OCI-LY3 (cell line): Measurements from ENCODE around the gene C12orf42.

ENCODE experiments used
- H2AFZ ChIP-seq: fragments of 200-600, 300-600 bp; shearing (Covaris generic); 2 replicates; pipeline ENCODE4 v1.6.0; 2014; ENCODE audit warnings: antibody characterized with exemption, low read depth, low read length
- H3K27ac ChIP-seq: fragments of 200-600, 300-600 bp; sonication (generic); 2 replicates; pipeline ENCODE4 v1.5.1; 2014; ENCODE audit warnings: mild to moderate bottlenecking, low read length, moderate library complexity, mixed read lengths
- H3K27me3 ChIP-seq: fragments of 200-600, 300-600 bp; sonication (generic); 2 replicates; pipeline ENCODE4 v1.6.1; 2014; ENCODE audit warnings: low read depth, low read length, mixed read lengths
- H3K36me3 ChIP-seq: fragments of 200-600, 300-600 bp; sonication (generic); replicated peaks from 2 replicates; pipeline ENCODE3; 2014; ENCODE audit warnings: low read depth, low read length, mixed read lengths
- H3K4me1 ChIP-seq: fragments of 300-600, 200-600 bp; sonication (generic); 2 replicates; pipeline ENCODE4 v1.6.1; 2014; ENCODE audit warnings: low read length, mixed read lengths
- H3K4me2 ChIP-seq: fragments of 200-600, 300-600 bp; sonication (generic); 2 replicates; pipeline ENCODE4 v1.6.1; 2014; ENCODE audit warnings: low read length, mixed read lengths
- H3K4me3 ChIP-seq: fragments of 300-600, 200-600 bp; sonication (generic); 2 replicates; pipeline ENCODE4 v1.5.1; 2014; ENCODE audit warnings: antibody characterized with exemption, mild to moderate bottlenecking, low read length, moderate library complexity
- H3K79me2 ChIP-seq: fragments of 300-600, 200-600 bp; shearing (Covaris generic); 2 replicates; pipeline ENCODE4 v1.6.1; 2014; ENCODE audit warnings: mild to moderate bottlenecking, low read length, mixed read lengths
- H3K9ac ChIP-seq: fragments of 300-600, 200-600 bp; shearing (Covaris generic); 2 replicates; pipeline ENCODE4 v1.6.0; 2014; ENCODE audit warnings: mild to moderate bottlenecking, low read length, moderate library complexity
- H3K9me3 ChIP-seq: fragments of 200-600, 300-600 bp; shearing (Covaris generic); 2 replicates; pipeline ENCODE4 v1.6.1; 2014; ENCODE audit warnings: low read length, mixed read lengths; ENCODE audit not compliant: insufficient read depth
- H4K20me1 ChIP-seq: fragments of 200-600, 300-600 bp; sonication (generic); 2 replicates; pipeline ENCODE4 v1.6.1; 2016; ENCODE audit warnings: low read length, mixed read lengths; ENCODE audit not compliant: insufficient read depth
- EZH2phosphoT487 ChIP-seq: fragments of 200-600 bp; shearing (Covaris generic); IDR thresholded peaks from 2 replicates; pipeline ENCODE4 v1.6.1; 2018; ENCODE audit warnings: antibody characterized with exemption, mixed run types, low read depth
- TF ChIP-seq, protein P1 (sequence below): fragments of 200-600, 300-600 bp; sonication (generic); IDR thresholded peaks from 2 replicates; pipeline ENCODE4 v1.5.1; 2014; ENCODE audit warnings: antibody characterized with exemption, low read length, low read depth

C12orf42 gene

DNA sequence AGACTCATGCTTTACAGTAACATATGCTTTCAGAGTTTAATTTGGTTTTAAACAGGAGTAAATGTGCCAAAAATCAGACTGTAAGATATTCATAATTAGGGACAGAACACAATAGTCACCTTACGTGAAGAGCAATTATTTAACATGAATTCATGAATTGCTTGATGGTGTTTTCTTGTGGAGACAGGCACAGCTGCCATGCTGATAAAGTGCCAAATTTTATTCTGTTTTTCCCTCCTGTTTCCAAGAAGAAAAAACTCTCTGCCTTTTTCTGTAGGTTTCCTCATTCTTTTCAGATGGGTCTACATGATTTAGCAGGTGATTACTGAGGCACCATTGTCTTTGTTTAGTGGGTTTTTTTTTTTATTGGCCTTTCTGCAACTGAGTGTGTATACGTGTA is 80.1 kb downstream of the C12orf42 start:
- Histone ChIP-seq H3K4me3 (no peak overlapping the region), H3K27me3 (no peaks in the 10 kb centered on the region), H3K36me3 (peaks cover 11% of the 10 kb centered on the region), H3K9ac (no peak overlapping the region), H4K20me1 (no peaks in the 10 kb centered on the region), H3K27ac (no peak overlapping the region), H2AFZ (no peak overlapping the region), H3K4me2 (no peak overlapping the region), H3K9me3 (no peaks in the 10 kb centered on the region), H3K79me2 (no peaks in the 10 kb centered on the region), H3K4me1 (peaks cover 10% of the 10 kb centered on the region; the same call in 1 of the 2 replicates)
- TF ChIP-seq EZH2phosphoT487: no peak
- TF ChIP-seq, protein P1, sequence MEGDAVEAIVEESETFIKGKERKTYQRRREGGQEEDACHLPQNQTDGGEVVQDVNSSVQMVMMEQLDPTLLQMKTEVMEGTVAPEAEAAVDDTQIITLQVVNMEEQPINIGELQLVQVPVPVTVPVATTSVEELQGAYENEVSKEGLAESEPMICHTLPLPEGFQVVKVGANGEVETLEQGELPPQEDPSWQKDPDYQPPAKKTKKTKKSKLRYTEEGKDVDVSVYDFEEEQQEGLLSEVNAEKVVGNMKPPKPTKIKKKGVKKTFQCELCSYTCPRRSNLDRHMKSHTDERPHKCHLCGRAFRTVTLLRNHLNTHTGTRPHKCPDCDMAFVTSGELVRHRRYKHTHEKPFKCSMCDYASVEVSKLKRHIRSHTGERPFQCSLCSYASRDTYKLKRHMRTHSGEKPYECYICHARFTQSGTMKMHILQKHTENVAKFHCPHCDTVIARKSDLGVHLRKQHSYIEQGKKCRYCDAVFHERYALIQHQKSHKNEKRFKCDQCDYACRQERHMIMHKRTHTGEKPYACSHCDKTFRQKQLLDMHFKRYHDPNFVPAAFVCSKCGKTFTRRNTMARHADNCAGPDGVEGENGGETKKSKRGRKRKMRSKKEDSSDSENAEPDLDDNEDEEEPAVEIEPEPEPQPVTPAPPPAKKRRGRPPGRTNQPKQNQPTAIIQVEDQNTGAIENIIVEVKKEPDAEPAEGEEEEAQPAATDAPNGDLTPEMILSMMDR: no peak

GRCh38 chr12:103401421-103401820 is 94.3 kb downstream of the C12orf42 start:
- H3K36me3 ChIP-seq: peaks cover 30% of the 10 kb centered on the region
- H4K20me1 ChIP-seq: no peaks in the 10 kb centered on the region
- no peak overlapping the region for H3K27ac ChIP-seq
- no peak overlapping the region for H3K9ac ChIP-seq
- H3K9me3 ChIP-seq: peaks cover 4% of the 10 kb centered on the region; the same call in 1 of the 2 replicates
- H3K79me2 ChIP-seq: no peaks in the 10 kb centered on the region
- H3K27me3 ChIP-seq: no peaks in the 10 kb centered on the region
- TF ChIP-seq, protein P1: peak; percentile 30
- no peak for TF ChIP-seq EZH2phosphoT487
- peaks cover 24% of the 10 kb centered on the region for H3K4me1 ChIP-seq
- no peak overlapping the region for H3K4me3 ChIP-seq
- no peak overlapping the region for H2AFZ ChIP-seq
- no peak overlapping the region for H3K4me2 ChIP-seq

DNA sequence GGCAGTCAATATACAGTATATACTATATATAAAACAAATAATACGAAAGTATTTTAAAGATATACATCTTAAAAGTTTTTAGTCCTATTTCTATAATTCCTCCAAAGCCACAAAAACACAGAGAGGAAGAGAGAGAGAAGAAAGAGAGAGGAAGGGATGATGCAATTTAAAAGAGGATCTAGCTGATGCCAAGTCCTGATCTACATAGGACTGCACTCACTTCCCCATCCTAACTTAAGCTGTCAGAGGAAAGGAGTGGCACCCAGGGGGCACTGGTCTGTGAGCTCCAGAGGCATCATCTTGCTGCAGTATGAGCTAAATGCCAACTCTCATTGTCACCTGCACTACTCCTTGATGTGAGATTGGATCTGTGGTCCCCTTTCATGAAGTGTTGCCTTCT is 95.8 kb downstream of the C12orf42 start:
- H3K27me3 ChIP-seq: no peaks in the 10 kb centered on the region
- peaks cover 5% of the 10 kb centered on the region; the same call in 1 of the 2 replicates for H3K9me3 ChIP-seq
- H4K20me1 ChIP-seq: no peaks in the 10 kb centered on the region
- H3K4me1 ChIP-seq: peaks cover 24% of the 10 kb centered on the region
- H3K79me2 ChIP-seq: no peaks in the 10 kb centered on the region
- 0 out of 2 replicates have a peak overlapping the region, but pooled peaks have one; percentile 4 for H3K27ac ChIP-seq
- no peak overlapping the region for H3K4me2 ChIP-seq
- no peak overlapping the region for H3K4me3 ChIP-seq
- TF ChIP-seq, protein P1: no peak
- TF ChIP-seq EZH2phosphoT487: no peak
- no peak overlapping the region for H3K9ac ChIP-seq
- H2AFZ ChIP-seq: no peak overlapping the region
- peaks cover 33% of the 10 kb centered on the region for H3K36me3 ChIP-seq

DNA sequence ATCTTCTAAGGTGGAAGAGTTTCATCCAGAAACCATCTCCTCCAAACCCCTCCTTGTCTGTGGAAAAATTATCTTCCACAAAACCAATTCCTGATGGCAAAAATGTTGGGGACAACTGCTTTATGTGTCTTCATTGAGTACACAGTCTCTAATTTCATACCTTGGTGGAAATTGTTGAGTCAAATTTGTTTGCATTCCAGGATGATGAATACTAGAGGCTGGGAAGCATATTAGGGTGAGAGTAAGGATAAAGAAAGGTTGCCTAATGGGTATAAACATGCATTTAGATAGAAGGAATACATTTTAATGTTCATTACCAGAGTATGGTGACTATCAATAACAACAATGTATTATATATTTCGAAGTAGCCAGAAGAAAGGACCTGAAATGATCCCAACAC is 98.2 kb downstream of the C12orf42 start:
- Histone ChIP-seq H3K79me2 (no peaks in the 10 kb centered on the region), H4K20me1 (no peaks in the 10 kb centered on the region), H3K4me3 (no peak overlapping the region), H2AFZ (no peak overlapping the region), H3K9me3 (peaks cover 5% of the 10 kb centered on the region; the same call in 1 of the 2 replicates), H3K36me3 (peaks cover 46% of the 10 kb centered on the region), H3K4me2 (no peak overlapping the region), H3K9ac (no peak overlapping the region), H3K27me3 (no peaks in the 10 kb centered on the region), H3K27ac (no peak overlapping the region), H3K4me1 (peaks cover 40% of the 10 kb centered on the region)
- TF ChIP-seq, protein P1: no peak
- TF ChIP-seq EZH2phosphoT487: no peak
